ENCODE measurements around the gene DIP2A.

The DIP2A gene

DNA sequence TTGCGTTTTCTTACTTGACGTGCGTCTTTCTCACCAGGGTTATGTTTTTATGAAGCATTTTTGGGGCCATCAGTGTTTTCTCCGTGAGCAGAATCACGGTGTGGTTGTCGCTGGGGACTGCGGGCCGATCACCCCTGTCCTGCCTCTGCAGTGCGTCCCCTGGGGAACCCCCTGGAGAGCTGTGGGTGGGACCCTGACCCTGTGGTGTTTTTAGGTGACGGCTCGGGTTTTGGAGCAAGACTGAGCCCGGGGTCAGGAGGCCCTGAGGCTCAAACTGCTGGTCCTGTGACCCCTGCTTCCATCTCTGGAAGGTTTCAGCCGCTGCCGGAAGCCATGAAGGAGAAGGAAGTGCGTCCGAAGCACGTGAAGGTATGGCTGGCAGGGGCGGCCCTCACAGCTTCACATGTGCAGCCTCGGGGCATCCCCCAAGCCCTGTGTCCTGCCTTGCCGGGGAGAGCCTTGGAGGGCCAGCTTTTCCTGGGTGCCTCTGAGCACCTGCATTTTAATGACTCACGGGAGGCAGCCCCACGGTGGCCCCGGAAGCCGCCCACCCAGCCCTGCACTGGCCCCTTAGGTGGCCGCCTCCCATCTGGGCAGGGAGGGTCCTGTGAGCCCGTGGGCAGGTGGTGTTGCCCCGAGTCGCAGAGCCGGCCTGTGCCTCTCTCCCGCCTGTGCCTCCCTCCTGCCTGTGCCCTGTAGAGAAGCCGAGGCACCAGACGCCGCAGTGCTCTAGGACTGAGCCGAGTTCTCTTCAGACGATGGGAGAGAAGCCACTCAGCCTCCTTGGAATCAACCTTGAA lies 36.7 kb upstream of the DIP2A start:
- H3K27ac ChIP-seq, result no peak overlapping the region
- TF ChIP-seq ZFX (IDR thresholded peaks at IDR 0.05), result no peak
- TF ChIP-seq, protein P1, sequence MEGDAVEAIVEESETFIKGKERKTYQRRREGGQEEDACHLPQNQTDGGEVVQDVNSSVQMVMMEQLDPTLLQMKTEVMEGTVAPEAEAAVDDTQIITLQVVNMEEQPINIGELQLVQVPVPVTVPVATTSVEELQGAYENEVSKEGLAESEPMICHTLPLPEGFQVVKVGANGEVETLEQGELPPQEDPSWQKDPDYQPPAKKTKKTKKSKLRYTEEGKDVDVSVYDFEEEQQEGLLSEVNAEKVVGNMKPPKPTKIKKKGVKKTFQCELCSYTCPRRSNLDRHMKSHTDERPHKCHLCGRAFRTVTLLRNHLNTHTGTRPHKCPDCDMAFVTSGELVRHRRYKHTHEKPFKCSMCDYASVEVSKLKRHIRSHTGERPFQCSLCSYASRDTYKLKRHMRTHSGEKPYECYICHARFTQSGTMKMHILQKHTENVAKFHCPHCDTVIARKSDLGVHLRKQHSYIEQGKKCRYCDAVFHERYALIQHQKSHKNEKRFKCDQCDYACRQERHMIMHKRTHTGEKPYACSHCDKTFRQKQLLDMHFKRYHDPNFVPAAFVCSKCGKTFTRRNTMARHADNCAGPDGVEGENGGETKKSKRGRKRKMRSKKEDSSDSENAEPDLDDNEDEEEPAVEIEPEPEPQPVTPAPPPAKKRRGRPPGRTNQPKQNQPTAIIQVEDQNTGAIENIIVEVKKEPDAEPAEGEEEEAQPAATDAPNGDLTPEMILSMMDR (conservative IDR thresholded peaks at IDR 0.05), result no peak

DNA sequence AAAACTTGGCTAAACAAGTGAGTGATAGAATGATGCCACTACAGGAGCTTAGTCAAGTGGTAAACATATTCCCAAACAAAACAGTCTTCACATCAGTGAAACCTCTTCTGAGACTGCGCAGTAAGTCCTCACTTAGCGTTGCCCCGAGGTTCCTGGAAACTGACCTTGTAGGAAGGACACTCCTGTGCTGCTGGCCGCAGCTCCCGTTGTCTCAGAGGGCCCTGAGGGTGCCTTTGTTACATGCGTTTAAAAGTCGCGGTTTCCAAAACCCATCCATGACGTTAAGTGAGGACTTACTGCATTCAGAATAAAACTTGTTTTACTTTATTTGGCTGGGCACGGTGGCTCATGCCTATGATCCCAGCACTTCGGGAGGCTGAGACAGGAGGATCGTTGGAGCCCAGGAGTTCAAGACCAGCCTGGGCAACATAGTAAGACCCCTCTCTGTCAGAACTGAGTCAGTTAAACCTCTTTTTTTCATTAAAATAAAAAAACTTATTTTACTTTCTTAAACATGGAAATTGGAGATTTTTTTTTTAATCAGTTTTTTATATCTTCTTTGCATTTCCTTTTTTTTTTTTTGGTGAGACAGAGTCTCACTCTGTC lies 36.0 kb upstream of the DIP2A start:
- H3K27ac ChIP-seq, result no peak overlapping the region
- TF ChIP-seq ZFX (IDR thresholded peaks at IDR 0.05), result no peak
- TF ChIP-seq, protein P1 (conservative IDR thresholded peaks at IDR 0.05), result no peak

DNA sequence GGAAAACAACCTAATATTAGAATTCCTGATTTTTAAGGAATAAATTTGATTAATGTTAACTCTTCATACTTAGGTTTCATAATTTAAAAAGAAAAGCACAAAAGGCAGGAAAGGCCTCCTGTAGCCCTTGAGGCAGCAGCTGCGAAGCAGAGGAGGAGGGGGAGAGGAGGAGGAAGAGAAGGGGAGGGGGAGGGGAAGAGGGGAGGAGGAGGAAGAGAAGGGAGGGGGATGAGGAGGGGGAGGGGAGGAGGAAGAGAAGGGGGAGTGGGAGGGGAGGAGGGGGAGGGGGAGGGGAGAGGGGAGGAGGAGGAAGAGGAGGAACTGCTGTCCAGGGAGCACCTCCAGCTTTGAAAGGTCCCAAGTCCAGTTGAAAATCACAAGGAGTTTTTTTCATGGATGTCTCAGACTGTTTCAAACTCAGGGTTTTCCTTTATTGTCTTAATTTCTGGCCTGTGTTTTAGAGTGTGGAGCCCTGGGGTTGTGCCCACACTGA lies 35.1 kb upstream of the DIP2A start:
- H3K27ac ChIP-seq, result no peak overlapping the region

DNA sequence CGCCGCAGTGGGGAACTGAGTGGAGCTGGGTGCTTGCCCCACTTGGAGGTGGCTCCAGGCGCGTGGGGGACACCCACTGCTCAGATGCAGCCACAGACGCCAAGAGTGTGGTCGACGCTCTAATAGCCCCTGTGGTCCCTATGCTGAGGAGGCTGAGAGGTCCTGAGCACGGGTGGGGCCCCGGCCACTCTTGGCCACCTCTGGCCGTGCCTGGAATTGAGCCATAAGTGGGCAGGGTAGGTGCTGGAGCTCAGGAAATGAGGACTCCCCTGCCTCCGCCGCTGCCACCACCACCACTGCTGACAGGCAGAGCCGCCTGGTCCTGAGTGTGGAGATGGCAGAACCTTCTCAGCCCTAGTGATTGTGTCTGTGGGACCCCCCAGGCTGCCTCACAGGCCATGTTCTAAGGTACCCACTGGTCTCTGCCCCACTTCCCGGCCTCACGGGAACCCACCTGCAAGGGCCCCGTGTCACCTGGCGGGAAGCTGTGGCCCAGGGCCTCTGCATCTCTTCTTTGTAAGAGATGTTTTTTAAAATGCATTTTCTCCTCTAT lies 34.6 kb upstream of the DIP2A start:
- TF ChIP-seq, protein P1 (conservative IDR thresholded peaks at IDR 0.05), result no peak
- TF ChIP-seq ZFX (IDR thresholded peaks at IDR 0.05), result no peak
- no peak overlapping the region for H3K27ac ChIP-seq

More for the DNA sequence above, 35.1 kb upstream of the DIP2A start:
- no peak for TF ChIP-seq ZFX (IDR thresholded peaks at IDR 0.05)
- TF ChIP-seq, protein P1 (conservative IDR thresholded peaks at IDR 0.05), result no peak

DNA sequence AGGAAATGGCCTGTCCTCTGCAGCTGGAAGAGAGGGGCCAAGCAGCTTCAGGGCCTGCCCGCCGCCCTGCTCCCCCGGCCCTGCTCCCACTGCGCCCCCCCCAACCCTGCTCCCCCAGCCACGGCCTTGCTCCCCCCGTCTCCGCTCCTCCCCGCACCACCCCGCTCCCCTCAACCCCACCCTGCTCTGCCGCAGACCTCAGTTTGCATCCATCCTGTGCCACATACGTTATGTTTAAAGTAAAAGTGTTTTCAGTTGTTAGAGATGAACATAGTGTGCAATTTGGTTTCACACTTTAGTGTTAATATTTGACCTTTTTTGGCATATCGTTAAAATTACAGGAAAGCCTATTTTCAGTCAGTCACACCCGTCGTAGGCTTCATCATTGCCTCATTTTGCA lies 34.1 kb upstream of the DIP2A start:
- TF ChIP-seq ZFX (IDR thresholded peaks at IDR 0.05), result no peak
- TF ChIP-seq, protein P1 (conservative IDR thresholded peaks at IDR 0.05), result no peak
- no peak overlapping the region for H3K27ac ChIP-seq

DNA sequence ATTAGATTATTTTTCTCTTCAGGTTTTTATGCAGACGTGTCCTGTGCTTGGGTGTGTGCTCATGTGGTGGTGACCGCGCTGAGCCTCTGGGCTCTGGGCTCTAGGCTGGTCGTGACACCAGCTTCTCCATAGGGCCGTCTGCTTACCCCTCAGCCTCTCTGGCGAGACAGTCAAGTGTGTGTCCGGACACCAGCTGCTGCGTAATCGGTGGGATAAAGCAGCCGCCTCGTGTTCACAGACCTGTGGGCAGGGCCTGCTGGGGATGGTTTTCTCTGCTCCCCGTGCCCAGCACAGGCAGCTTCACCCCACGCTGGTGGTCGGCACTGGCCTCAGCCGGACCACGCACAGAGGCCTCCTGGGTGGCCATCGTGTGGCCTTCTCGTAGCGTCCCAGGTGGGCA lies 33.6 kb upstream of the DIP2A start:
- H3K27ac ChIP-seq, result no peak overlapping the region
- TF ChIP-seq ZFX (IDR thresholded peaks at IDR 0.05), result no peak
- TF ChIP-seq, protein P1 (conservative IDR thresholded peaks at IDR 0.05), result no peak

DNA sequence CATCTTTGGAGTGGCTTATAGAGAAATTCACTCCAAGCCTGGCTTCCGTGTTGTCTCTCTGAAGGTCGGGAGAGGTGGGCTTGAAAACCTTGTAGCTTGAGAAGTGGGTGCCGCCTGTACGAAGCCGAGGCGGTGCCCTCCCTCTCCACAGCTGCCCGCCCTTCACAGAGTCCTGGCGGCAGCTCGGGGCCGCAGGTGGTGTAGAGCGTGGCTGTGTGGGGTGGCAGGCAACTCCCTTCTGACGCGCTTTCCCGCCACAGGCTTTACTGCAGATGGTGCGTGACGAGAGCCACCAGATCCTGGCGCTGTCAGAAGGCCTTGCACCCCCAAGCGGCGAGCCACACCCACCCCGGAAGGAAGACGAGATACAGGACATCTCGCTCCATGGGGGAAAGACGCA lies 33.1 kb upstream of the DIP2A start:
- TF ChIP-seq ZFX (IDR thresholded peaks at IDR 0.05), result no peak
- TF ChIP-seq, protein P1 (conservative IDR thresholded peaks at IDR 0.05), result no peak
- H3K27ac ChIP-seq, result no peak overlapping the region

Measured in C4-2B (cell line).